K562 (cell line): ENCODE results near the gene ZC3H7B. TPM values are rescaled to one million over a fixed set of nuclear protein-coding genes. Genes with fewer than 3 reads are reported as not detected.

ENCODE experiments used
- ATAC-seq: fragments of 200-7000 bp; cut with Tn5 transposase; 3 replicates; pipeline ENCODE4 v1.9.1; 2020; ENCODE audit warnings: moderate library complexity
- BruUV-seq: library from RNA; stranded (reverse); fragments of 400-500 nt; replicated peaks from 2 replicates; lab custom pipeline; 2021; lab: Mats Ljungman, UMichigan
- CTCF ChIA-PET: fragments of 300-600 bp; formaldehyde crosslinking; extraction: SDS; loops from one replicate; lab custom pipeline; 2021; ENCODE audit warnings: low intra/inter-chr PET ratio; lab: Yijun Ruan, JAX
- POLR2A ChIA-PET: fragments of 300-600, 350-650 bp; sonication (Branson Sonifier 250); formaldehyde crosslinking; extraction: SDS; loops from one replicate; lab custom pipeline; 2021; ENCODE audit warnings: antibody characterized with exemption, inconsistent platforms; lab: Yijun Ruan, JAX
- DNase-seq, 4 experiments: peaks; one replicate each; pipeline versions ENCODE4 v3.0.0 to v3.0.0-alpha.2; 2011 to 2018; ENCODE audit warnings: low spot score in 3 of 4, mixed read lengths in 3 of 4; ENCODE audit errors: extremely low read depth in 1 of 4
- FAIRE-seq: peaks from 2 replicates; lab custom pipeline; 2011; peaks lifted over from hg19 to GRCh38; lab: Jason Lieb, UNC
- H2AFZ ChIP-seq: 2 replicates; pipeline ENCODE4 v1.6.0; 2011; ENCODE audit warnings: low read depth, low read length, control low read depth, inconsistent platforms
- H3K27ac ChIP-seq: fragments of 200-600 bp; 3 replicates; pipeline ENCODE4 v1.8.0; 2011; ENCODE audit warnings: low read depth, mild to moderate bottlenecking, control low read depth, inconsistent platforms, low read length, moderate library complexity, mixed read lengths; ENCODE audit errors: extremely low read depth
- H3K27me3 ChIP-seq, 2 experiments: fragments of 300-600 bp in 1 of 2; 2 replicates in 1 of 2; 3 replicates in 1 of 2; pipeline versions ENCODE4 v1.6.0 to v1.8.0; 2011; ENCODE audit warnings: inconsistent platforms in 2 of 2, low read length in 2 of 2, mild to moderate bottlenecking in 1 of 2, mixed read lengths in 1 of 2, moderate library complexity in 1 of 2; ENCODE audit not compliant: control insufficient read depth in 2 of 2, insufficient read depth in 2 of 2
- H3K36me3 ChIP-seq: fragments of 300-600 bp; 3 replicates; pipeline ENCODE4 v1.8.0; 2011; ENCODE audit warnings: mild to moderate bottlenecking, low read length, inconsistent platforms; ENCODE audit not compliant: control insufficient read depth, insufficient read depth
- H3K4me1 ChIP-seq, 2 experiments: fragments of 200-600 bp in 1 of 2; replicated peaks in 1 of 2; 2 replicates in 1 of 2; 3 replicates in 1 of 2; pipeline versions ENCODE4 v1.5.1 to v1.8.0; 2011; ENCODE audit warnings: inconsistent platforms in 2 of 2, low read length in 2 of 2, mild to moderate bottlenecking in 1 of 2, mixed read lengths in 1 of 2, moderate library complexity in 1 of 2; ENCODE audit not compliant: control insufficient read depth in 2 of 2, insufficient read depth in 2 of 2
- H3K4me2 ChIP-seq: 2 replicates; pipeline ENCODE4 v1.6.1; 2011; ENCODE audit warnings: low read length, control low read depth, inconsistent platforms, mixed read lengths; ENCODE audit not compliant: insufficient read depth
- H3K4me3 ChIP-seq: fragments of 200-600 bp; sonication (generic), shearing (Covaris generic); 2 replicates; pipeline ENCODE4 v1.5.1; 2016; ENCODE audit warnings: control low read depth, inconsistent platforms
- H3K79me2 ChIP-seq: fragments of 200-600 bp; 3 replicates; pipeline ENCODE4 v1.8.0; 2011; ENCODE audit warnings: low read length, inconsistent platforms; ENCODE audit not compliant: control insufficient read depth, insufficient read depth
- H3K9ac ChIP-seq, 2 experiments: 2 replicates each; pipeline versions ENCODE4 v1.6.0 to v1.6.1; 2011; ENCODE audit warnings: low read depth in 2 of 2, low read length in 2 of 2, control low read depth in 1 of 2, inconsistent platforms in 1 of 2, mild to moderate bottlenecking in 1 of 2, mixed read lengths in 1 of 2; ENCODE audit not compliant: insufficient read depth in 1 of 2
- H3K9me1 ChIP-seq: one replicate; pipeline ENCODE4 v1.6.0; 2011; ENCODE audit warnings: inconsistent platforms, mild to moderate bottlenecking, low read length, moderate library complexity; ENCODE audit not compliant: control insufficient read depth, insufficient read depth
- H3K9me3 ChIP-seq: replicated peaks from 2 replicates; pipeline ENCODE4 v1.5.1; 2011; ENCODE audit warnings: low read depth, low read length, inconsistent platforms; ENCODE audit not compliant: control insufficient read depth, insufficient read depth
- H4K20me1 ChIP-seq: replicated peaks from 2 replicates; pipeline ENCODE4 v1.6.1; 2011; ENCODE audit warnings: low read length, inconsistent platforms, mixed read lengths; ENCODE audit not compliant: control insufficient read depth, insufficient read depth
- CREB1 ChIP-seq, 2 experiments: sonication (generic) in 1 of 2; formaldehyde crosslinking in 1 of 2; IDR thresholded peaks; 2 replicates each; pipeline versions ENCODE4 v1.6.1 to v1.8.0; 2012 to 2022; ENCODE audit warnings: inconsistent platforms in 1 of 2, mild to moderate bottlenecking in 1 of 2, missing genetic modification reagents in 1 of 2, moderate library complexity in 1 of 2
- CTCFL ChIP-seq: IDR thresholded peaks from 2 replicates; pipeline ENCODE4 v1.6.1; 2011; ENCODE audit warnings: borderline replicate concordance, low read depth, mild to moderate bottlenecking, moderate library complexity, low read length; ENCODE audit not compliant: insufficient read depth, poor library complexity, severe bottlenecking
- EZH2 ChIP-seq: IDR thresholded peaks from 2 replicates; pipeline ENCODE4 v1.6.1; 2012; ENCODE audit warnings: low read depth, mild to moderate bottlenecking, inconsistent platforms, low read length, borderline replicate concordance
- HDAC8 ChIP-seq: fragments of 450-650 bp; IDR thresholded peaks from 2 replicates; pipeline ENCODE4 v1.6.1; 2016; ENCODE audit warnings: mild to moderate bottlenecking, missing genetic modification characterization, moderate library complexity, missing compliant biosample characterization
- LEF1 ChIP-seq: fragments of 450-650 bp; IDR thresholded peaks from 2 replicates; pipeline ENCODE4 v1.6.1; 2016; ENCODE audit warnings: mild to moderate bottlenecking
- NCOR1 ChIP-seq: fragments of 450-650 bp; IDR thresholded peaks from 2 replicates; pipeline ENCODE4 v1.6.1; 2016; ENCODE audit warnings: mild to moderate bottlenecking, moderate library complexity
- SP2 ChIP-seq: IDR thresholded peaks from 2 replicates; pipeline ENCODE4 v1.6.1; 2011; ENCODE audit warnings: mild to moderate bottlenecking, low read depth, low read length, moderate library complexity; ENCODE audit not compliant: poor library complexity, severe bottlenecking; ENCODE audit errors: extremely low read depth
- ZNF146 ChIP-seq: IDR thresholded peaks from one replicate; pipeline ENCODE4 v1.6.1; 2018; ENCODE audit warnings: missing compliant biosample characterization; ENCODE audit not compliant: unreplicated experiment
- ZNF311 ChIP-seq: fragments of 250-450 bp; sonication (Bioruptor Pico); IDR thresholded peaks from 2 replicates; pipeline ENCODE4 v1.4.0; 2020; ENCODE audit warnings: mild to moderate bottlenecking, moderate library complexity
- WGBS: fragments of 100-300 bp; shearing (Covaris generic); methylation state at CpG from one replicate; pipeline ENCODE4 v1.1.6; 2016; ENCODE audit warnings: low coverage, mixed read lengths; ENCODE audit not compliant: insufficient coverage; ENCODE audit errors: missing lambda C conversion rate; 5-methylcytosine and 5-hydroxymethylcytosine counted together
- in situ Hi-C: fragments of 300-500 bp; cut with MboI; formaldehyde crosslinking; loops from 4 replicates; pipeline ENCODE4 v1.15.0; 2018; ENCODE audit warnings: inconsistent platforms, mixed read lengths
- intact Hi-C: fragments of 100-400 bp; cut with micrococcal nuclease; formaldehyde crosslinking; loops from 2 replicates; pipeline ENCODE4 v1.14.2; 2022
- polyA plus RNA-seq, 8 experiments: library from polyadenylated mRNA; depleted of rRNA in 4 of 8; stranded (reverse) in 5 of 8; unstranded in 3 of 8; fragments of >200 nt; fragmentation: Nextera tagmentation in 2 of 8; fragmentation: Illumina TruSeq in 1 of 8; extraction: Ambion mirVana in 2 of 8; extraction: Trizol in 1 of 8; gene quantifications; 2 replicates each; pipeline versions ENCODE4 v1.2.1 to v1.2.3, GENCODE V29; 2011 to 2014; ENCODE audit warnings: inconsistent platforms in 1 of 8, missing spikeins in 1 of 8
- total RNA-seq, 7 experiments: library from RNA; depleted of rRNA in 6 of 7; stranded (reverse); fragments of >200 nt in 6 of 7; fragmentation: Illumina TruSeq in 2 of 7; extraction: Trizol in 2 of 7; gene quantifications; 2 replicates each; pipeline versions ENCODE4 v1.2.1 to v1.2.3, GENCODE V29; 2011 to 2021; ENCODE audit warnings: low replicate concordance in 1 of 7

The ZC3H7B gene
- total and polyA plus RNA-seq, 9 of the 15 experiments (the other 6 are each of a cell fraction or from before 2014, with no cell fraction given): 0.07 to 49.8 (median 26.8) TPM

GRCh38 chr22:41330169-41330568, 28.8 kb downstream of the ZC3H7B start:
- H3K27ac ChIP-seq: no peak overlapping the region
- H3K4me2 ChIP-seq: no peak overlapping the region
- in situ Hi-C loops (no loop called here), intact Hi-C loops (no loop called here)
- no peaks in the 10 kb centered on the region for H4K20me1 ChIP-seq
- ChIA-PET CTCF (no interaction called here), POLR2A (no interaction called here)
- H3K36me3 ChIP-seq: peaks cover 74% of the 10 kb centered on the region; the same call in 2 of the 3 replicates
- no peaks in the 10 kb centered on the region for H3K9me3 ChIP-seq
- no peak for DNase-seq
- WGBS: 90% methylated on average over 4 of the region's 7 CpGs
- no peaks in the 10 kb centered on the region; the same call in 2 of the 3 replicates for H3K79me2 ChIP-seq
- H3K27me3 ChIP-seq: no peaks in the 10 kb centered on the region
- H3K4me3 ChIP-seq: no peak overlapping the region
- H3K4me1 ChIP-seq: no peaks in the 10 kb centered on the region; a peak in 1 of 5 replicates
- ATAC-seq: no peak
- H2AFZ ChIP-seq: no peak overlapping the region
- no peak for FAIRE-seq
- no TSS peak for BruUV-seq
- no peaks in the 10 kb centered on the region for H3K9me1 ChIP-seq
- no peak for TF ChIP-seq SP2
- TF ChIP-seq ZNF146 (CRISPR knock-in tag): no peak
- TF ChIP-seq LEF1: no peak
- TF ChIP-seq CTCFL: no peak
- no peak for TF ChIP-seq ZNF311 (CRISPR knock-in tag)
- TF ChIP-seq HDAC8 (tag): no peak
- TF ChIP-seq EZH2: no peak
- TF ChIP-seq CREB1 (IDR thresholded peaks at IDR 0.05): no peak
- TF ChIP-seq CREB1 (CRISPR knock-in tag; IDR thresholded peaks at IDR 0.05): no peak
- TF ChIP-seq NCOR1: no peak
- TF ChIP-seq, all 486 proteins: peak for 0
- no peak overlapping the region for H3K9ac ChIP-seq
